KMS-11 (cell line): ENCODE data around the gene SIL1.

ENCODE experiments used
- H2AFZ ChIP-seq: fragments of 200-600 bp; sonication (generic); 2 replicates; pipeline ENCODE4 v1.6.1; 2016; ENCODE audit warnings: antibody characterized with exemption, mixed run types, low read depth
- H3K27ac ChIP-seq: fragments of 200-600 bp; sonication (generic); 2 replicates; pipeline ENCODE4 v1.6.1; 2016; ENCODE audit warnings: mild to moderate bottlenecking, mixed run types
- H3K27me3 ChIP-seq: fragments of 200-600 bp; sonication (generic); 2 replicates; pipeline ENCODE4 v1.6.1; 2017; ENCODE audit warnings: mild to moderate bottlenecking, low read depth, mixed run types, moderate library complexity; ENCODE audit not compliant: insufficient read depth
- H3K36me3 ChIP-seq: fragments of 200-600 bp; sonication (generic); 2 replicates; pipeline ENCODE4 v1.6.1; 2017; ENCODE audit warnings: mild to moderate bottlenecking, mixed run types; ENCODE audit not compliant: insufficient read depth
- H3K4me1 ChIP-seq: fragments of 200-600 bp; sonication (generic); 2 replicates; pipeline ENCODE4 v1.6.1; 2016; ENCODE audit warnings: mild to moderate bottlenecking, low read depth, mixed run types; ENCODE audit not compliant: poor library complexity, severe bottlenecking
- H3K4me2 ChIP-seq: fragments of 200-600 bp; sonication (generic); 2 replicates; pipeline ENCODE4 v1.7.0; 2016; ENCODE audit warnings: mild to moderate bottlenecking, mixed run types
- H3K4me3 ChIP-seq: fragments of 200-600 bp; sonication (generic); IDR thresholded peaks from 2 replicates; pipeline ENCODE4 v1.6.1; 2017; ENCODE audit warnings: low read depth, low read length, mixed read lengths; ENCODE audit not compliant: insufficient read depth
- H3K79me2 ChIP-seq: fragments of 200-600 bp; sonication (generic); 2 replicates; pipeline ENCODE4 v1.6.1; 2016; ENCODE audit warnings: low read depth, mixed run types; ENCODE audit not compliant: insufficient read depth
- H3K9ac ChIP-seq: fragments of 200-600 bp; sonication (generic); 2 replicates; pipeline ENCODE4 v1.6.1; 2016; ENCODE audit warnings: mild to moderate bottlenecking, mixed run types
- H4K20me1 ChIP-seq: fragments of 200-600 bp; sonication (generic); 2 replicates; pipeline ENCODE4 v1.6.1; 2016; ENCODE audit warnings: mild to moderate bottlenecking, mixed run types; ENCODE audit not compliant: insufficient read depth
- TF ChIP-seq, protein P1 (sequence below): fragments of 200-600 bp; sonication (generic); conservative IDR thresholded peaks from 2 replicates; pipeline ENCODE4 v1.6.1; 2017; ENCODE audit warnings: low read depth, mild to moderate bottlenecking, antibody characterized with exemption, low read length, moderate library complexity, mixed read lengths

Gene SIL1

DNA sequence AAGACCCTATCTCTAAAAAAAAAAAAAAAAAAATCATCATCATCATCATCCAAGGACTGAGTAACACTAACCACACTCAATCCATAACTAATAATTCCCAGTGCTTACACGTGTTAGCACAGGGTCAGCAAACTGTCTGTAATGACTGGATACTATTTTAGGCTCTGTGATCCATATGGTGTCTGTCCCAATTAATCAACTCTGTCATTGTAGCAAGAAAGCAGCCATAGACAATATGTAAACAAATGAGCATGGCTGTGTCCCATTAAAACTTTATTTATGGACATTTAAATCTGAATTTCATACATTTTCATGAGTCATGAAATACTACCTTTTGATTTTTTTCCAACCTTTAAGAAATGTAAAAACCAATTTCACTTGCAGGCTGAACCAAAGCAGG lies 148.4 kb downstream of the SIL1 start:
- Histone ChIP-seq H4K20me1 (no peaks in the 10 kb centered on the region), H3K4me1 (no peaks in the 10 kb centered on the region), H3K9ac (no peak overlapping the region), H2AFZ (no peak overlapping the region), H3K79me2 (no peaks in the 10 kb centered on the region), H3K36me3 (no peaks in the 10 kb centered on the region), H3K4me2 (no peak overlapping the region), H3K27me3 (no peaks in the 10 kb centered on the region), H3K4me3 (no peak overlapping the region), H3K27ac (no peak overlapping the region)
- TF ChIP-seq, protein P1, sequence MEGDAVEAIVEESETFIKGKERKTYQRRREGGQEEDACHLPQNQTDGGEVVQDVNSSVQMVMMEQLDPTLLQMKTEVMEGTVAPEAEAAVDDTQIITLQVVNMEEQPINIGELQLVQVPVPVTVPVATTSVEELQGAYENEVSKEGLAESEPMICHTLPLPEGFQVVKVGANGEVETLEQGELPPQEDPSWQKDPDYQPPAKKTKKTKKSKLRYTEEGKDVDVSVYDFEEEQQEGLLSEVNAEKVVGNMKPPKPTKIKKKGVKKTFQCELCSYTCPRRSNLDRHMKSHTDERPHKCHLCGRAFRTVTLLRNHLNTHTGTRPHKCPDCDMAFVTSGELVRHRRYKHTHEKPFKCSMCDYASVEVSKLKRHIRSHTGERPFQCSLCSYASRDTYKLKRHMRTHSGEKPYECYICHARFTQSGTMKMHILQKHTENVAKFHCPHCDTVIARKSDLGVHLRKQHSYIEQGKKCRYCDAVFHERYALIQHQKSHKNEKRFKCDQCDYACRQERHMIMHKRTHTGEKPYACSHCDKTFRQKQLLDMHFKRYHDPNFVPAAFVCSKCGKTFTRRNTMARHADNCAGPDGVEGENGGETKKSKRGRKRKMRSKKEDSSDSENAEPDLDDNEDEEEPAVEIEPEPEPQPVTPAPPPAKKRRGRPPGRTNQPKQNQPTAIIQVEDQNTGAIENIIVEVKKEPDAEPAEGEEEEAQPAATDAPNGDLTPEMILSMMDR: no peak

DNA sequence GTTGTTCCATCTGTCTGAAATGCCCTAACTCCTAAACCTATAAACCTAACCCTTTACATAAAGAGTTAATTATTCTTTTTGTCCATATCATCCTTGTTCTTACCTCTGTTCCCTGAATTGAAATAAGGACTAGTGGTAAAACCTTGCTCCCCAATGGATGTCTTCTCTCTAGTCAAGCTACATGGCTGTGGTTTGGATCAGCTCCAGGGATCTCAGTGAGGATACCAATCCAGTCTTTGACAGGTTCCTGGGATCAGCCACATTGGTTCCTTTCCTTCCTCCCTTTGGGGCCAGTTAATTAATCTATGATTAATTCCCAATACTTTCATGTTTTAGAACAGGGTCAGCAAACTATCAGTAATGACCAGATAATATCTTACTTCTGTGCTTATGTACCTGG lies 151.6 kb downstream of the SIL1 start:
- no peak overlapping the region for H3K27ac ChIP-seq
- TF ChIP-seq, protein P1: no peak

DNA sequence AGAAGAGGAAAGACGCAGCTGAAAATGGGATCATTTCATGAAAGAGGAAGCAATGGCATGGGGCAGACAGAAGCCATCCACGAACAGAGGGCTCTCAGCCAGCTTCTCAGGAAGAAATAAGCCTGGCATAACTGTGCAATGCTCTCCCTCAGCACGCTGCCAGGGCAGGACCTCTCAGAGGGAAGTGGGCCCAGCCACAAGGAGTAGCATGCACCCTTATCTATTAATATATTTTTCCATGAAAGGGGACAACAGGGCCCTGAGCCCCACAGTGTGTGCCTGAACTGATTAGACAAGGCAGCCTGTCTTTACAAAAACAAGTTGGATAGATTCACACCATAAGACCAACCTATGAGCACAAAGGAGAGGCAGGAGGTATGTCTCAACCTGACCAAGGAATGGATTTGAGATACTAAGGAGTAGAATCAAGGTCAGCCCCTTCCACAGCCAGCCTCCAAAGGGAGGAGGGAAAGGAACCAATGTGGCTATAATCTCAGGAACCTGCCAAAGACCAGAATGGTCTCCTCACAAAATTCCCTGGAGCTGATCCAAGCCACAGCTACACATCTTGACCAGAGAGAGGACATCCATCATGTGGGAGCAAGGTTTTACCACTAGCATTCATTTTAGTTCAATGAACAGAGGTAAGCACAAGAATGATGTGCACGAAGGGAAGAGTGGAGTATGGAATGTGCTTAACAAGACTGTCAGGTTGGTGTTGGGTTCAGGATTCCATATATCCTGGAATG lies 154.8 kb downstream of the SIL1 start:
- no peak overlapping the region for H3K27ac ChIP-seq
- no peak overlapping the region for H3K4me2 ChIP-seq
- H4K20me1 ChIP-seq: no peaks in the 10 kb centered on the region
- no peak overlapping the region for H3K4me3 ChIP-seq
- TF ChIP-seq, protein P1: no peak
- no peaks in the 10 kb centered on the region for H3K36me3 ChIP-seq
- H3K79me2 ChIP-seq: no peaks in the 10 kb centered on the region
- H2AFZ ChIP-seq: no peak overlapping the region
- H3K4me1 ChIP-seq: no peaks in the 10 kb centered on the region
- no peak overlapping the region for H3K9ac ChIP-seq
- H3K27me3 ChIP-seq: no peaks in the 10 kb centered on the region

More for the DNA sequence above, 151.6 kb downstream of the SIL1 start:
- no peaks in the 10 kb centered on the region for H3K27me3 ChIP-seq
- H3K4me2 ChIP-seq: no peak overlapping the region
- no peak overlapping the region for H3K9ac ChIP-seq
- no peaks in the 10 kb centered on the region for H3K4me1 ChIP-seq
- H3K4me3 ChIP-seq: no peak overlapping the region
- no peak overlapping the region for H2AFZ ChIP-seq
- H4K20me1 ChIP-seq: no peaks in the 10 kb centered on the region
- H3K79me2 ChIP-seq: no peaks in the 10 kb centered on the region
- no peaks in the 10 kb centered on the region for H3K36me3 ChIP-seq

DNA sequence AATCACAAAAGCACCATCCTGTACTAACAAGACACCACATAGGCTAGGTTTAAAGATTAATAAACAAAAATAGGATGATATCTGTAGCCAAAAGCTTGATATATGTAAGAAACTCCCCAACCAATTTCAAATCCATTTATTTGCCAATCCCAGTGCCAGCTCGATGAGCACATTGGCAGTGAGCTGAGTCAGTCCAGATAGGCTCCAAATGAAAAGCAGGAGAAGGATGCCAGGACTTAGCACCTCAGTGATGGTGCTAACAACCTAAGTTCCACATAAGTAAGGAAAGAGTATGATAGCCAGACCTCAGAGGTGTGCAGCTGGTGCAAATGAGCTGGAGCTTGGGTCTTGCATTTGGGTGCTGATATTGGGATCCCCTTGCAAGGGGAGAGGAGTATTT lies 158.1 kb downstream of the SIL1 start:
- Histone ChIP-seq H3K27me3 (no peaks in the 10 kb centered on the region), H3K4me2 (no peak overlapping the region), H2AFZ (no peak overlapping the region), H3K9ac (no peak overlapping the region), H3K4me3 (no peak overlapping the region), H3K79me2 (no peaks in the 10 kb centered on the region; the same call in 1 of the 2 replicates), H4K20me1 (no peaks in the 10 kb centered on the region), H3K27ac (no peak overlapping the region), H3K36me3 (no peaks in the 10 kb centered on the region), H3K4me1 (no peaks in the 10 kb centered on the region)
- TF ChIP-seq, protein P1: no peak
